GM12891 (cell line): ENCODE measurements around the gene VEZT.

Experiments used
- DNase-seq: peaks from one replicate; pipeline ENCODE4 v3.0.0; 2011; ENCODE audit warnings: low spot score; ENCODE audit not compliant: insufficient read length
- FAIRE-seq: peaks from 2 replicates; lab custom pipeline; 2011; peaks lifted over from hg19 to GRCh38; lab: Jason Lieb, UNC
- PAX5 ChIP-seq: IDR thresholded peaks from 2 replicates; pipeline ENCODE4 v1.6.1; 2011; ENCODE audit warnings: low read length, moderate library complexity, mild to moderate bottlenecking; ENCODE audit not compliant: insufficient read depth, severe bottlenecking
- POLR2A ChIP-seq: IDR thresholded peaks from 2 replicates; pipeline ENCODE4 v1.6.1; 2011; ENCODE audit warnings: low read depth, low read length, control low read depth
- POLR2AphosphoS5 ChIP-seq: IDR thresholded peaks from 2 replicates; pipeline ENCODE4 v1.6.1; 2011; ENCODE audit warnings: low read depth, low read length, control low read depth
- POU2F2 ChIP-seq: IDR thresholded peaks from 2 replicates; pipeline ENCODE4 v1.6.1; 2011; ENCODE audit warnings: low read depth, mild to moderate bottlenecking, control low read depth, low read length, moderate library complexity
- SPI1 ChIP-seq: IDR thresholded peaks from 2 replicates; pipeline ENCODE4 v1.6.1; 2011; ENCODE audit warnings: low read depth, low read length, control low read depth
- TAF1 ChIP-seq: IDR thresholded peaks from 2 replicates; pipeline ENCODE4 v1.6.1; 2011; ENCODE audit warnings: low read depth, low read length, control low read depth

VEZT gene

DNA sequence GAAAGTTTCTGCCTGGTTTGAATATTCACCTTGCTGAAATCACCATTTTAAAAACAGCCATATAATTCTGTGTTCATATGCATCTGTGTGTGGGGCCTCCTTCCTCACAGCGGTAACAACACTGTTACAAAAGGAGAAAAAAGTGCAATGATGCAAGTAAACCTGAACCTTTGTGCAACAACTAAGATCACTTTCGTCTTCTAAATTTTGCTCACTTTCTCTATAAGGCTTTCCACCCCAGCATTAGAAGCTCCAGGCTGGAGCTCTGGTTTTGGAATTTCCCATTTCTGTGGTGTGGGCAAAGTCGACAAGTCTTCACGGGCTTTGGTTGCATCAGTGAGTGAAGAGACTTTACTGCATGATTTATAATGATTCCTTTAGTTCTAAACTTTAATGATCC lies 18.7 kb upstream of the VEZT start:
- 0 out of 2 replicates have a peak, but pooled peaks have one; percentile 18 for TF ChIP-seq TAF1
- no peak for TF ChIP-seq SPI1
- FAIRE-seq (no peak), DNase-seq (no peak)

GRCh38 chr12:95200128-95200894 lies 17.3 kb upstream of the VEZT start:
- FAIRE-seq: peak; percentile 63
- no peak for DNase-seq
- TF ChIP-seq TAF1: no peak
- TF ChIP-seq POLR2AphosphoS5: no peak

DNA sequence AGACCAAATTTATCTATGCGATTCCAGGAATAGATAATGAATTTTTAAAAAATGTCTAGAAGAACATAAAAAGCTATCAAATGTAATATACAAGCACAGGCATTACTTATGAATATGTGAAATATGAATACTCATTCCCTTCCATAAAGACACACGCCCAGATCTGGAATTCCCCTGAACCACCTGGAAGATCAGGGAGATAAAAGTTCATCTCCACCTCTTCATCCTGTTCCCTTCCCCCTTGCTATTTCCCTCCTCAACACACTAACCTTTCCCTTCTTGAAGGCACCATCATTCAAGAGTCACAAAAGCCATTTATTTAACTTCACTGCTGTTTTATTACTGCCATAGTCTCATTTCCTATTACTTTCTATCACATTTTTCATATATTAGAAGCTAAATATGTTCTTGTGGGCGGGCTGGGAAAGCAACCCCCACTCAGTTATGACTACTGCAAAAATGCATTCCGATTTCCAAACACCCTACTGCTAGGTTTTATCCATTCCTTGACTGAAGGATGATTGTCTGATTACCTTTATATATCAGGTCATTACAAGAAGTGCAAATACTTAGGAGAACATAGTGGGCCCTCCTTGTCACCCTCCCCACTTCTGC lies 16.4 kb upstream of the VEZT start:
- DNase-seq (no peak), FAIRE-seq (no peak)
- no peak for TF ChIP-seq POU2F2
- TF ChIP-seq SPI1: no peak
- no peak for TF ChIP-seq TAF1
- no peak for TF ChIP-seq POLR2A
- TF ChIP-seq PAX5: no peak
- TF ChIP-seq POLR2AphosphoS5: no peak

GRCh38 chr12:95202691-95203486 lies 14.7 kb upstream of the VEZT start:
- FAIRE-seq (peak; percentile 43), DNase-seq (no peak)
- TF ChIP-seq POU2F2 (no peak), TAF1 (no peak), POLR2A (no peak), PAX5 (no peak), SPI1 (peak; percentile 80), POLR2AphosphoS5 (no peak)

GRCh38 chr12:95203487-95204030 lies 14.0 kb upstream of the VEZT start:
- no peak for TF ChIP-seq PAX5
- TF ChIP-seq POU2F2: no peak
- TF ChIP-seq SPI1: no peak
- TF ChIP-seq POLR2A: no peak
- TF ChIP-seq POLR2AphosphoS5: no peak
- no peak for TF ChIP-seq TAF1
- FAIRE-seq (no peak), DNase-seq (no peak)

GRCh38 chr12:95204141-95204866 lies 13.3 kb upstream of the VEZT start:
- no peak for DNase-seq
- TF ChIP-seq TAF1 (no peak), POU2F2 (peak; percentile 32; the same call in 1 of the 2 replicates)
- peak; percentile 28 for FAIRE-seq

- DNase-seq (no peak), FAIRE-seq (no peak)
- TF ChIP-seq SPI1: no peak
- no peak for TF ChIP-seq POU2F2
- no peak for TF ChIP-seq PAX5
- no peak for TF ChIP-seq POLR2A
- no peak for TF ChIP-seq TAF1
Measured at GRCh38 chr12:95205016-95205624, 12.5 kb upstream of the VEZT start.

- FAIRE-seq: no peak
- TF ChIP-seq SPI1 (no peak), TAF1 (no peak), PAX5 (no peak), POLR2A (no peak), POLR2AphosphoS5 (no peak), POU2F2 (no peak)
- DNase-seq: no peak
Measured at GRCh38 chr12:95205685-95206084, 11.9 kb upstream of the VEZT start.

- TF ChIP-seq SPI1 (no peak), POLR2A (no peak), PAX5 (no peak), POLR2AphosphoS5 (no peak), TAF1 (no peak), POU2F2 (no peak)
- no peak for FAIRE-seq
- no peak for DNase-seq
Measured at GRCh38 chr12:95206916-95207315, 10.7 kb upstream of the VEZT start.
